HG02759 (cell line): ENCODE measurements around the gene SRPK3.

Source experiments
- ATAC-seq: cut with Tn5 transposase; IDR thresholded peaks from one replicate; pipeline ENCODE4 v1.9.1; 2021; ENCODE audit warnings: mild to moderate bottlenecking, moderate library complexity; ENCODE audit not compliant: unreplicated experiment

SRPK3 gene

DNA sequence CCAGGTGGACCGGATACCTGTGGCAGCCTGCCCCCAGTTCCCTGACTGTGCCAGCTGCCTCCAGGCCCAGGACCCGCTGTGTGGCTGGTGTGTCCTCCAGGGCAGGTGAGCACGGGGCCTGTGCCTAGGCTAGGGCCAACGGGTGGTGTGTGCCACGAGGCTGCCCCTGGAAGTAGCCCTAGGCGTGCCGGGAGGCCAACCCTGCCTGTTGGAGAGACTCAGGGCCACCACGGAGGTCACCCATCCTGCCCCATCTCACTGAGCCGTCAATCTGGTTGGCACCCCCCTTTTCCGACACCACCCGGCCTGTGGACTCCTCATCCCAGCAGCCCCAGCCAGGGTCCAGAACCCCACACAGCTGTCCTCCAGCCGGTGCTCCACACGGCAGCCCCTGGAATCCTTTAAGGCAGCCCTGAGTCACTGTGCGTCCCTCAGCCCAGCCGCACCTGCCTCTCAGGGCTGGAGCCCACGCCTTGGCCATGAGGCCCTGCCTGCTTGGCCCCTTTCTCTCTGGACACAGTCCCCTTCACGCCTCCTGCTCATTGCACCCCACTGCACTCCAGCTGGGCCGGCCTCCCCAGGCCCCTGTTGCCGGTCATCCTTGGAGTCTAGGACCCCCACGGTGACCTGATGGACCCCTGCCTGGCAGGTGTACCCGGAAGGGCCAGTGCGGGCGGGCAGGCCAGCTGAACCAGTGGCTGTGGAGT is 11.5 kb upstream of the SRPK3 start:
- no peak for ATAC-seq

- ATAC-seq = no peak
Observed at GRCh38 chrX:153769865-153770600, 10.8 kb upstream of the SRPK3 start.

DNA sequence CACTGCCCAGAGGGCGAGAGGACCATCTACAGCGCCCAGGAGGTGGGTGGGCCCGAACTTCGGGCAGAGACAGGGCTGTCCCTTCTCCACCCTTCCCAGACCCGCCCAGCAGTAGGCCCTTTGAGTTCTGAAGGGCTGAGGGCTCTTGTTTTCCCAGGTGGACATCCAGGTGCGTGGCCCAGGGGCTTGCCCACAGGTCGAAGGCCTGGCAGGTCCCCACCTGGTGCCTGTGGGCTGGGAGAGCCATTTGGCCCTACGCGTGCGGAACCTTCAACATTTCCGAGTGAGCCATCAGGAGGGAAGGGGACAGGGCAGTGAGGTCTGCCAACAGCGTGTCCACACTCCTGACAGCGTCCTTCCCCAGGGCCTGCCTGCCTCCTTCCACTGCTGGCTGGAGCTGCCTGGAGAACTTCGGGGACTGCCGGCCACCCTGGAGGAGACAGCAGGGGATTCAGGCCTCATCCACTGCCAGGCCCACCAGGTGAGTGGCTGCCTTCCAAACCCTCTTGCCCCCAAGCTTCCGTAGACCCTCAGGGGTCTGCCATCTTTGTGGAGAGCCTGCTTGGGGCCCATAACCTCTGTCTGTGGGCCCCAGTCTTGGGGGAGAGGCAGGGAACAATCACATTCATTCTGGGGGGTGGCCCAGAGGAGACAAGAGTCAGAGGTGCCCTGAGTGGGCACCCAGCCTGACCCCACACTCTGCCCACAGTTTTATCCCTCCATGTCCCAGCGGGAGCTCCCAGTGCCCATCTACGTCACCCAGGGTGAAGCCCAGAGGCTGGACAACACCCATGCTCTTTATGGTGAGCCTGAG is 10.0 kb upstream of the SRPK3 start:
- no peak for ATAC-seq

DNA sequence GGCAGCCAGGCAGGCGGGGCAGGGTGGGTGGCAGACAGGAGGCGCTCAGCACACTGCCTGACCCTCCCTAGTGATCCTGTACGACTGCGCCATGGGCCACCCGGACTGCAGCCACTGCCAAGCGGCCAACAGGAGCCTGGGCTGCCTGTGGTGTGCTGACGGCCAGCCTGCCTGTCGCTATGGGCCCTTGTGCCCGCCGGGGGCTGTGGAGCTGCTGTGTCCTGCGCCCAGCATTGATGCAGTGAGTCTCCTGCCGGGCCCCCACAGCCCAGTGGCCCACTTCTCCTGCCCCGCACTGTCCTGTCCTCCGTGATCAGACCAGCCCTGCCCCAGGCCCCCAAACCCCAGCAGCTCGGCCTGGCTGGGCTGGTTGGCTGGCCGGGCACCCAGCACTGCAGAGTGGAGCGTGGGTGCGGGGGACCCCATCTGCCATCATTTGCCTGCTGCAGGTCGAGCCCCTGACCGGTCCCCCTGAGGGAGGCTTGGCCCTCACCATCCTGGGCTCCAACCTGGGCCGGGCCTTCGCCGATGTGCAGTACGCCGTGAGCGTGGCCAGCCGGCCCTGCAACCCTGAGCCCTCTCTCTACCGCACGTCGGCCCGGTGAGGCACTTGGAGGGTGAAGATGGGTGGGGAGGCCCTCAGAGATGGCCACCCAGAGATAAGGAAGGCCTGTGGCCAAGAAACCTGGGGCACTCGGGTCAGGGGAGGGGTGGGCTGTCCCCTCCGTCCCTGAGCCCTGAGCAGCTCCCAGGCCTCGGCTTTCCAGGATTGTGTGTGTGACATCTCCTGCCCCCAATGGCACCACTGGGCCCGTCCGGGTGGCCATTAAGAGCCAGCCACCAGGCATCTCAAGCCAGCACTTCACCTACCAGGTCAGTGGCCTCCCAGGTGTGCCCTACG is 9.2 kb upstream of the SRPK3 start:
- ATAC-seq = no peak

DNA sequence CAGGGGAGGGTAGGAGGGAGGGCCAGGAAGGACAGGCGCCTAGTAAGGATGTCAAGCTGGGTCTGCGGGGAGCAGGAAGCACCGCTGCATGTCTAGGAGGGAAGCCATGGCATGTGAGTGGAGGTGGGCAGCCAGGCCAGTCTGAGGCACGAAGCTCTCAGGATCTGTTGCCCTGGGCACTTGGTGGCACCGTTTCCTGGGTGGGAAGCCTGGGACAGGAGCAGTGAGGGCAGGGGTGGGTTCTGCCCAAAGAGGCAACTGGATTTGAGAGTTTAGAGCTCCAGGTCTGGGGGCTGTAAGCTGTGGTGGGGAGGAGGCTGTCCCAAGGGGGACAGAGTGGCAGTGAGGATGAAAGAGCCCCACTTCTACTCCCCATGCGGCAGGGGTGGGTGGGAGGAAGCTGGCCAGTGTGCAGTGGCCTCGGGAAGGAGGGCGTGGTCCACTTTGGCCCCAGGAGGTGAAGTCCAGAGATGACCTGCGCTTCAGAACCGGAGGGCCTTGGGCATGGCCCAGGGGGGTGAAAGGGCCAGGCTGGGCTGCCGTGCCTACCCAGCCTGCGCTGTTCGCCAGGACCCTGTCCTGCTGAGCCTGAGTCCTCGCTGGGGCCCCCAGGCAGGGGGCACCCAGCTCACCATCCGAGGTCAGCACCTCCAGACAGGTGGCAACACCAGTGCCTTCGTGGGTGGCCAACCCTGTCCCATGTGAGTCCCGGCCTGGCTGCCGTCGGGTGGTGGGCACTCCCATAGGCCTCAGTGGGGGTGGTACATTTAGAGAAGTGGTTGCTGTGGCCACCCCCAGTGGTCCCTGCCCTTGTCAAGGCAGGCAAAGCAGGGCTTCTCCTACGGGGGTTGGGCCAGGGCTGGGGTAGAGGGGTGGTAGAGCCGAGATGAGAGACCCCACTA is 8.3 kb upstream of the SRPK3 start:
- no peak for ATAC-seq

DNA sequence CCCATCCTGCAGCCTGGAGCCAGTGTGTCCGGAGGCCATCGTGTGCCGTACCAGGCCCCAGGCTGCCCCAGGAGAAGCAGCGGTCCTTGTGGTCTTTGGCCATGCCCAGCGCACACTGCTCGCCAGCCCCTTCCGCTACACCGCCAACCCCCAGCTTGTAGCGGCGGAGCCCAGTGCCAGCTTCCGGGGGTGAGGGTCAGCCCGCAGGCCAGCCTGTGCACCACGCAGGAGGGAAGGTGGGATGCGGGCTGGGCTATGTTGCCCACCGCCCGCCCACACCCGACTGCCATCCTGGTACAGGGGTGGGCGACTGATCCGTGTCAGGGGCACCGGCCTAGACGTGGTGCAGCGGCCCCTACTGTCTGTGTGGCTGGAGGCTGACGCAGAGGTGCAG is 7.6 kb upstream of the SRPK3 start:
- ATAC-seq = no peak

DNA sequence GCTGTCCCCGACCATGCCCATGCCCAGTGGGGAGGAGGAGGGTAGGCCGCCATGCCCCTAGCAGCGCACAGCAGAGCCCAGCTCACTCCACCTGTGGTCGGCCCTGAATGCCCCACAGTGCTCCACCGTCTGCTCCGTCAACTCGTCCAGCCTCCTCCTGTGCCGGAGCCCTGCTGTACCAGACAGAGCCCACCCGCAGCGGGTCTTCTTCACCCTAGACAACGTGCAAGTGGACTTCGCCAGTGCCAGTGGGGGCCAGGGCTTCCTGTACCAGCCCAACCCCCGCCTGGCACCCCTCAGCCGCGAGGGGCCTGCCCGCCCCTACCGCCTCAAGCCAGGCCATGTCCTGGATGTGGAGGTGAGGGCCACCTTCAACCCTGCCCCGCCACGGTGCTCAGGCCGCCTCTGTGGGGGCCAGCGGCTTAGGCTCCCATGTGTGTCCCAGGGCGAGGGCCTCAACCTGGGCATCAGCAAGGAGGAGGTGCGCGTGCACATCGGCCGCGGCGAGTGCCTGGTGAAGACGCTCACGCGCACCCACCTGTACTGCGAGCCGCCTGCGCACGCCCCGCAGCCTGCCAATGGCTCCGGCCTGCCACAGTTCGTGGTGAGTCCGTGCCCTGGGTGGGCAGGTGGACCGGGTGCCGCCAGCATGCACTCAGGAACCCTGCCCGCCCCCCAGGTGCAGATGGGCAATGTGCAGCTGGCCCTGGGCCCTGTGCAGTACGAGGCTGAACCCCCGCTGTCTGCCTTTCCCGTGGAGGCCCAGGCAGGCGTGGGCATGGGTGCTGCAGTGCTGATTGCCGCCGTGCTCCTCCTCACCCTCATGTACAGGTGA is 6.9 kb upstream of the SRPK3 start:
- ATAC-seq = no peak

GRCh38 chrX:153774576-153775292 is 6.1 kb upstream of the SRPK3 start:
- ATAC-seq = no peak

- no peak for ATAC-seq
Observed at GRCh38 chrX:153775293-153776119, 5.3 kb upstream of the SRPK3 start.

DNA sequence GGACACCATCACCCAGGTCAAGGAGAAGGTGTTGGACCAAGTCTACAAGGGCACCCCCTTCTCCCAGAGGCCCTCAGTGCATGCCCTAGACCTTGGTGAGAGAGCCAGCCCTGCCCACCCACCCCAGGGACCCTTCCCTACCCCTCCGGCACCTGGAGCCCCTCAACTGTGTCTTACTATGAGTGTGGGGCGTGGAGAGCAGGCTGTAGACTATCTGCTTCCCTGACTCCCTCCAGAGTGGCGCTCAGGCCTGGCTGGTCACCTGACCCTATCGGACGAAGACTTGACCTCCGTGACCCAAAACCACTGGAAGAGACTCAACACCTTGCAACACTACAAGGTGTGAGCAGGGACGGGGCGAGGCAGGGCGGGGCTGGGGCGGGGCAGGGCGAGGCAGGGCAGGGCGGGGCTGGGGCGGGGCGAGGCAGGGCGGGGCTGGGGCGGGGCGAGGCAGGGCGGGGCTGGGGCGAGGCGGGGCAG is 4.7 kb upstream of the SRPK3 start:
- ATAC-seq = no peak

DNA sequence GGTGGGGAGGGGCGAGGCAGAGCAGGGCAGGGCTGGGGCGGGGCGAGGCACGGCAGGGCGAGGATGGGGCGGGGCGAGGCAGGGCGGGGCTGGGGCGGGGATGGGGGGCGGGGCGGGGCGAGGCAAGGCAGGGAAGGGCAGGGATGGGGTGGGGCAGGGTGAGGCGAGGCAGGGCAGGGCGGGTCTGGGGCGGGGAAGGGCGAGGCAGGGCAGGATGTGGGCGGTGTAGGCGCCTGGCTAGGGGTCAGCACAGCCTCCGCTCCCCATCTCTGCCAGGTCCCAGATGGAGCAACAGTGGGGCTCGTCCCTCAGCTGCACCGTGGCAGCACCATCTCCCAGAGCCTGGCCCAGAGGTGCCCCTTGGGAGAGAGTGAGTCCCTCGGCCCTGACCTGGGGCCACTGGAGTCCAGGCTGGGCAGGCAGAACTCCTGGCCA is 4.2 kb upstream of the SRPK3 start:
- no peak for ATAC-seq

- no peak for ATAC-seq
Observed at GRCh38 chrX:153777261-153778090, 3.4 kb upstream of the SRPK3 start.

DNA sequence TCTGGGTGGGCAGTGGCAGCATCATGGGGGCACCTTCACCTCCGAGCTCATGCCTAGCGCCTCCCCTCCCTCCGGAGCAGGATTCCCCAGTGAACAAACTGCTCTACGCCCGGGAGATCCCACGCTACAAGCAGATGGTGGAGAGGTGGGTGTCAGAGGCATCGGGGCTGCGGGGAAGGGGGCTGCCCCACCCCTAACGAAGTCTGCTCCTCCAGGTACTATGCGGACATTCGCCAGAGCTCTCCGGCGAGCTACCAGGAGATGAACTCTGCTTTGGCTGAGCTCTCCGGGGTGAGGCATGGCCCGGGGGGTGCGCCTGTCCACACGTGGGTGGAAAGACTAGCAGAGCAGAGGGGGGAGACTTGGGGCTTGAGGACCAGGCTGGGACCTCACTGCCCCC is 2.7 kb upstream of the SRPK3 start:
- no peak for ATAC-seq

DNA sequence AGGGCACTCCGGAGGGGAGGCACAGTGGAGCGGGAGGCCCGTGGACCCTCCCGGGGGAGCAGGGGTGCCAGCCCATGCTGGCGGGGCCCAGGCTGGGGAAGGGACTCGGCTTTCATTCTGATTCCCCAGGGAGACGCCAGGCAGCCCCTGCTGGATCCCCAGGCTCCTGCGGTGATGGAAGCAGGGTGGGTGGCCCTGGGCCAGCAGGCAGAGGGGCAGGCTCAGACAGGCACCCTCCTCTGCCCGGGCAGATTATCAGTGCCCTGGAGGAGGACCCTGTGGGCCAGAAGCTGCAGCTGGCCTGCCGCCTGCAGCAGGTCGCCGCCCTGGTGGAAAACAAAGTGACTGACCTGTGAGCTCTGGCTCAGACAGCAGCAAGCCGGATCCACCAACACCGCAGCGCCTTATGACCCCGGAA is 2.1 kb upstream of the SRPK3 start:
- ATAC-seq = no peak

DNA sequence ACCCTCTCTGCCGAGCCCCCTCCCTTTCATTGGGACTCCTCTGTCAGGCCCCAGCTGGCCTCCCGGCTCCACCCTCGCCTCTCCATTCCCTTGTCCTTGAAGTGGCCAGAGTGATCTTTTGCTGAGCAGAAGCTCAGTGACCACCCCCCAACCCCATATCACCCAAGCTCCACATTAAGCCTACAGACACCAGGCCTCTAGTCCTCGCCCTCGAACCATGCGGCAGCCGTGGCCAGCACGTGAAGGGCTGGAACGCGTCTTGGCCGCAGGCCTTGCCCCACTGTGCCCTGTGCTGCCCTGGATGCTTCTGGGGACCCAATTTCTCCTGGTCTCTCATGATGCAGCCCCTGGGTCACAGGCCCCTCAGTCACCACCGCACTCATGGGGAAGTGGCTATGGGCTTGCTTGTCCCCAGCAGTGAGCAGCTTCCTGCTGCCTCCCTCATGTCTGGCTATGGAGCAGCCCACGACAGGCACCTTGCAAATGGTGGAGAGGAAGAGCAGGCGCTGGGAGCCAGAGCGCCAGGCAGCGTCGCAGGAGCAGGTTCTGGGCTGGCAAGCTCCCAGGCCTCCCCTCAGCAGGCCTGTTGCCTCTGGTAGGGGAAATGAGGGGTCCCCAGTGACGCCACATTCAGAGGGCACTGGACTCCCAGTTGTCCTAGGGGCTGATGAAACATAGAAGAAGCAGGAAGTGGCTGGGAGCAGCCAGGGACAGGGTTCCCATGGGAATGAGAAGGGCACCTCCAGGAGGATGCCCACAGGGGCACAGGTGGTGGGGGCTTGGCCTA is 757 bp upstream of the SRPK3 start:
- no peak for ATAC-seq
